HG02870 (cell line): ENCODE measurements around the gene TBC1D5.
"Not testable (repeated sequence)": the region's sequence is repeated elsewhere in the genome, so short reads cannot be mapped to it uniquely, and the experiment has no call there.

Source experiments
- ATAC-seq: cut with Tn5 transposase; IDR thresholded peaks from one replicate; pipeline ENCODE4 v1.9.1; 2021; ENCODE audit warnings: mild to moderate bottlenecking, moderate library complexity; ENCODE audit not compliant: unreplicated experiment

The TBC1D5 gene

DNA sequence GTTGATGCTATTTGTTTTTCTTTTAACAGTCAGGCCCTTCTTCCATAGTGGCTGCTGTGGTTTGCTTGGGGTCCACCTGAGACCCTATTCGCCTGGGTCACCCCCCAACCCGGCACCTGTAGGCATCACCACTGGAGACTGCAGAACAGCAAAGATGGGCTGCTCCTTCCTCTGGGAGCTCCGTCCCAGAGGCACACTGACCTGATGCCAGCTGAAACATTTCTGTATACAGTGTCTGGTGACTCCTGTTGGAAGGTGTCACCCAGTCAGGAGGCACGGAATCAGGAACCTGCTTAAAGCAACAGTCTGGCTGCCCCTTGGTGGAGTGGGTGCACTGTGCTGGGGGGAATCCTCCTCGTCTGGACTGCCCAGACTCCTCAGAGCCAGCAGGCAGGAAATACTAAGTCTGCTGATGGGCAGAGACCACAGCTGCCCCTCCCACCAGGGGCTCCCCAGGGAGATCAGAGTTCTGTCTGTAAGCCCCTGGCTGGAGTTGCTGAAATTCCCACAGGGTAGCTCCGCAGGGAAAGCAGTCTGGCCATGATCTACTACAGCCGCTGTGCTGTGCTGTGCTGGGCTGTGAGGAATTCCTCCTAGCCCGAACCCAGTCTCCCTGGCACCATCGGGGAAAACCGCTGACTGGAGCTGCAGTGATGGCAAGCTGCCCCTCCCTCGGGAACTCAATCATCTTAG lies 248.2 kb downstream of the TBC1D5 start:
- no peak for ATAC-seq

GRCh38 chr3:17491601-17492000 lies 250.8 kb downstream of the TBC1D5 start:
- ATAC-seq: no peak

DNA sequence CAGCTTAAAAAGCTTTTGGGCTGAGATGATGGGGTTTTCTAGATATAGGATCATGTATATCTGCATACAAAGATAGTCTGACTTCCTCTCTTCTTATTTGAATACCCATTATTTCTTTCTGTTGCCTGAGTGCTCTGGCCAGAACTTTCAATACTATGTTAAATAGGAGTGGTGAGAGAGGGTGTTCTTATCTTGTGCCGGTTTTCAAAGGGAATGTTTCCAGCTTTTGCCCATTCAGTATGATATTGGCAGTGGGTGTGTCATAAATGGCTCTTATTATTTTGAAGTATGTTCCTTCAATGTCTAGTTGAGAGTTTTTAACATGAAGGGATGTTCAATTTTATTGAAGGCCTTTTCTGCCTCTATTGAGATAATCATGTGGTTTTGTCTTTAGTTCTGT lies 251.2 kb downstream of the TBC1D5 start:
- ATAC-seq: not testable (repeated sequence)

DNA sequence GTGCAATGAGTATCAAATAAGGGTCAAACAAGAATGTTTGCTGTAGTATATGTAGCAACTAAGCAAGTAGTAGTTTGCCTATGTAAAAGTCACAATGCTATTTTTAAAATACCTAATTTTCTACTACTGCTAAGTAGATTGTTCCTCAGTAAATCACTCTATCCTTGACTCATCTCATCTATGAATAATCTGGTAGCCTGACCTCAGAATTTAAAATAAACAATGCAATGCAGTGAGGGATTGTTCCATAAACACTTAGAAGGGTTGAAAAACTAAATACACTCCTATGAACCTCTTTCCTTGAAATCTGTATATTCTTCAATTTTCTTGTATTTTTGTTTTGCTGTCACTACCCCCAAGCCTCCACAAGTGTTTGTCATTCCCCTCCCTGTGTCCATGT lies 253.3 kb downstream of the TBC1D5 start:
- ATAC-seq: no peak

DNA sequence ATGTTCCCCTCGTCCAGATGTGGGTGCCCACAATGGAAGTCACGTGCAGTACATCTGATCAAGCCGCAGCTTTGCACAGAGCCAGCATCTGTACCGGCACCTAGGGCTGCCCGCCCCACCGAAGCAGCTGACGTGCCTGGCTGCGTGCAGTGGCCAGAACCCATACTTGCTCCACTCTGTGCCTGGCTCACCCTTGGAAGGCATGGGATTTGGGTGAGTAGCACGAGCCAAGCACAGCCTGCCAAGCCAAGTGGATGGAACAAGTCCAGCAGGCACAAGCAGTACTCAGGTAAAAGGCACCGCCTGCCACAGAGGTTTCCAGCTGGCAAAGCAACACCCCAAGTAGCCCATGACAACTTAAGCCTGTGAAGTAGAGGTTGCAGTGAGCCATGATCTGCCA lies 261.3 kb downstream of the TBC1D5 start:
- ATAC-seq: no peak

DNA sequence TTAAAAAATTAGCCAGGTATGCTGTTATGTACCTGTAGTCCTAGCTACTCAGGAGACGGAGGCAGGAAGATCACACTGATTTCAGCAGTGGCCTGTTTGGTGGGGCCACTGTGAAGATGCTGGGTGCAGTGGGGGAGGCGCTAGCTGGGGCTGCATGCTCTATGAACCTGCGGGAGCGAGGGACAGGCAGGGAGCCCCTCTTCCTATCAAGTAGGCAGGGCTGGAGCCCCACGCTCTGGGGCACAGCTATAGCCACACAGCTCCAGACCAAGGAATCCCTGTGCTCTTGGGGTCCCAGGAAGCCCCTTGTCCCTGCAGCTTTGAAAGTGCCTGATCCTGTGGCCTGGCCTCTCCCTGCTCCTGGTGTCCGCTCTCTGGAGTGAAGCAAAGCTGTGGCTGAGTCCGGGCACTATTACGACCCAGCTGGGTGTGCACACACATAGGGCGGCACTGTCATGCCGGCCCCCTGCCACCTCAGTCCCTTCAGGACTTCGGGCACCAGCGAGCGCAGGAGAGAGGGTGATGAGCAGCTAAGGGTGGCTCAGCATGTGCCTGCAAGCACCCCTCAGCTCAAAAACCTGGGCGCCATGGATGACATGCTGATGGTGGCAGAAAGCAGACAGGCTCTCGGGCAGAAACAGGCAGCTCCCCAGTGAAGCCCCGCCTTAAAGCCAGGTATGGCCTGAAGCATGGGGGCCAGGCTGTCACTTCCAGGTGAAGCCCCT lies 262.6 kb downstream of the TBC1D5 start:
- no peak for ATAC-seq

DNA sequence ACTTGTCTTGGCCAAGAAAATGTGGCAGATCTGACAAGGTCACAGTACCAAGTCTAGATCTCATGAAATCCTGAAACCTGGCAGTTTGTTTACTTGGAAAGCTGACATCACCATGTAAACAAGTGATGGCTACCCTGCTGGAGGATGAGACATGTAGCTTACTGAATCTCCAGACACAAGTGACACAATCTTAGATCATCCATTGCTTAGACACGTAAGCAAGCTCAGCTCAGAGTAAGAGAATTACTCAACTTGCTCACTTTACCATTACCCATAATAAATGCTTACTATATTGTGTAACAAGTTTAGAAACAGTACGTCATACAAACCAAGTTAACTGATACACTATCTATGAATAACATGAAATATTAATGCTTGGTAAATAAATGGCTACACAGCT lies 263.8 kb downstream of the TBC1D5 start:
- no peak for ATAC-seq

DNA sequence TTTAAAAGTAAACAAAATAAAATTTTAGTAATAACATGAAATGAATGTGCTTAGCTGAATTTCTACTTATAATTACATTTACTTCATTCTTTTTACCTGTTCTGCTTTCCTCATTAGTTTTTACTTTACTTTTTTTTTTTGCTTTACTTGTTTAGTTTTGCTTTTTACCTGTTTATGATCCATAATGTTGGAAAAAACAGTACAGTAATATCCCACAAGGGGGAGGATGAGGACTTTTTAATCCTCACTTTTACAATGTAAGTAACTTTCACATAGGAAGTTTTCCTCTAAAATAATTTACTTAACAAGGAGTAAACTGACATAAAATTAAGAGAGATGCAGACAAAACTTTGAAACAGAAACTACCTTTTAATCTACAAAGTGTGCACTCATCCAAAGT lies 268.7 kb downstream of the TBC1D5 start:
- no peak for ATAC-seq

GRCh38 chr3:17469954-17470353 lies 272.5 kb downstream of the TBC1D5 start:
- ATAC-seq: no peak

DNA sequence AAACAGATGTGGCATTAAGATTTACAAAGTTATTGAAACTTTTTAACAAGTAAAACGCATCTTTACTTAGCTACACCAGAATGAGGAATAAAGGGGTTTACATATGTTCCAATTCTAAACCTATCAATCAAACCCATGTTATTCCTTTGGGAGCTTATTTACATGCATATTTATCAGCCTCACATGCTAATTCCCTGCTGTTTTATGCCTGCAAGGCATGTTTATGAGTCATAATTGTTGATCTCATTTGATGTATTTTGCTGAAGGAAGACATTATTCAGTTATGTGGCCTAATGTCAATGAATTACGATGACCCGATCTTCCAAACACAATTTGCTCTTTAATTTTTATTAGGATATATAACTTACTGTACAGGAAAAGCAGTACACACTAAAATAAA lies 272.9 kb downstream of the TBC1D5 start:
- ATAC-seq: no peak

DNA sequence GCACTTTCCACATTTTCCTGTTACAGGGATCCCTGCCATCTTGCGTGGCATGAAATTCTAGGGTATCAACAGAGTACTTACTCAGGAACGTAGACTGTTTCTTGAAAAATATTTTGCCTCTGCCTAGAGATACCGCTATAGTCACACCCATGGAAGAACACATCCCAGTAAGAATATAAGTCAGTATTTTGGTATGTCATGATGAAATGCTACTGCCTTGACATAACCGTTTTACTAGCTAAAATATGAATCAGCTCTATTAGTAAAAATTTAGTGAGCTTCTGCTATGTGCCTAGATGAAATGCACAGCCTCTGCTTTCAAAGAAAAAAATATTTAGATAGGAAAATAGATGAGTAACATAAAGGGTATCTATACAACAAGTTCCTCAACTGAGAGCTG lies 276.4 kb downstream of the TBC1D5 start:
- ATAC-seq: no peak

GRCh38 chr3:17459470-17459993 lies 282.9 kb downstream of the TBC1D5 start:
- ATAC-seq: no peak

- ATAC-seq: no peak
Measured at GRCh38 chr3:17456650-17457049, 285.8 kb downstream of the TBC1D5 start.

DNA sequence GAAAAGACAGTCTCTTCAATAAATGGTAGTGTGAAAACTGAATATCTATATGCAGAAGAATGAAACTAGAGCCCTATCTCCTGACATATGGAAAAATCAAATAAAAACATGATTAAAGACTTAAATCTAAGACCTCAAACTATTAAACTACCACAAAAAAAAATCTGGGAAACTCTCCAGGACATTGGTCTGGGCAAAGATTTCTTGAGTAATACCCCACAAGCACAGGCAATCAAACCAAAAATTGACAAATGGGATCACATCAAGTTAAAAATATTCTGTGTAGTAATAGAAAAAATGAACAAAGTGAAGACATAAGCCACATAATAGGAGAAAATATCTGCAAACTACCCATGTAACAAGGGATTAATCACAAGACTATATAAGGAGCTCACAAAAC lies 286.4 kb downstream of the TBC1D5 start:
- ATAC-seq: no peak

DNA sequence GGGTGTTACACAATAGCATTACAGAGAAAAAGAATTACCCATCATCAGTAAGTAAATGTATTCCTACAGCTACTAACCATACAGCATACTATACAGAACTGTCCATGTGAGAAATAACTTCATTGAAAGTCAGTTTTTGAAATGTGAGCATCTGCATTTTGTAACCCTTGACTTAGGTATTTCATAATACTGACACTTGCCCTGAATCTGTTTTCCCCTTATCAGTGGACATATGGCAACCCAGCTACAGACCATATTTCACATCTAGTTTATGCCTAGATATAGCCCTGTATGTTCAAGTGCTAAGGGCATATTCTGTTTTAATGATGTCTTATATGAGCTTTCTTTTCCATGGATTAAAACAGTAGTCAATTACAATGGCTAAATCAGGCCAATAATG lies 297.6 kb downstream of the TBC1D5 start:
- no peak for ATAC-seq

DNA sequence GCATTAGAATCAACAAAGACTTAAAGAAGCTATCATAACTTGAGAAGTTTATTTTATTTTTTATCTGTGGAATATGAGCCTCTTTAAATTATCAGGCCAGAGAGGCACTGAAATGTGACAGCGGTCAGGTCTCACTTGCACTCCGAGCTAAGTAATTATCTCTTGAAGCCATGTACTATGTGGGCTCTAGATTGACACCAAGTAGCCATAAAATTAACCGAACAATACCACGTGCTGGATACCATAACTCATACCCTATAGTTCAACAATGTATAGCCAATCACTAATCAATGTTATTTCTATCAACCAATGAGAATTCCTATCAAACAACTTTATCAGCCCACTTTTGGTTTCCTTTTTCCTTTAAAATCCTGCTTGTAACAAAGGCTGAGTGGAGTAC lies 299.3 kb downstream of the TBC1D5 start:
- no peak for ATAC-seq

DNA sequence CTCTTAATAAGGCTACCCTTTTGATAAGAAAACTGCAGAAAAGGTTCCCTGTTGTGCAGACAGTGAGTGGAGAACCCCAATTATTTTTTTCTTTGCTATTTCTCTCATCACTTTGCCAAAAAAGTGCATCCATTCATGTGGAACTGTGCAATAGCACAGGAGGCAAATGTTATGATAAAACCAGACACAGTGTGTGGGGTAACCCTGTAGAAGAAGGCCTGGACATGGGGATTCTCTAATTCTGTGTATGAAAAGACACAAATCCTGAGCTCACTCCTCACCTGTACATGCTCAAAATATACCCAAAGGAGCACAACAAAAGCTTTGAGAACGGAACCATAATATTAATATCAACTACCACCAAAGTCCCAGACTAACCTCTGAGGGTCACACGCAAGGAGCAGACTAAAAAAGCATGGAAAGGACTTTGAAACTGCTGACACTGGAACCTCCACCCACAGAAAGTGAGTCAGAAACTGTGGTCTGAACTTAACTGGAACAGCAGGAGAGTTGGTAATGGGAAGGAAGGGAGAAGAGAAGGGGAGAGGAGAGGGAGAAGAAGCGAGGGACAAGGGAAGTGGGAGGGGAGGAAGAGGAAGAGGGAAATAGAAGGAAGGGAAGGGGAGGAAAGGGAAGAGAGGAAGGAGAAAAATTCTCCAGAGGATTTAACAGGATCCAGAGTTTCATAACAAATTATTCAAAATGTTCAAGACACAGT lies 299.9 kb downstream of the TBC1D5 start:
- ATAC-seq: no peak

- no peak for ATAC-seq
Measured at GRCh38 chr3:17433876-17434275, 308.6 kb downstream of the TBC1D5 start.

DNA sequence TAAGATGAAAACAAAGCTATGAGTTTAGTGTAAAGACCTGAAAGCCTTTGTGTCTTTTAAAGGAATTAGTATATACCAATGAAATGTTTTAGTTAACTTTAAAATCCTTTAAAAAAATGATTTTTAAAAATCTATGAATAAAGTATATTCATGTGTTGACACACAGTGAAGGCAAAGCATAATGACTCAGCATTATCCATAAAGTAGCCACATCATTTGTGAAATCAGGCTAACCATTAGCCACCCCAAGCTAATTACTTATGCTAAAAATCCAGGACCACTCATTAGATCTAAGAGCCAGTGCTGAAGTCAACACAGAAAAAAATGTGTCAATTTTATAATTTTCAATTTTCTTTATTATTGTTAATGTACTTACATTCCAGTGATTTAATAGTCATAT lies 310.2 kb downstream of the TBC1D5 start:
- no peak for ATAC-seq

DNA sequence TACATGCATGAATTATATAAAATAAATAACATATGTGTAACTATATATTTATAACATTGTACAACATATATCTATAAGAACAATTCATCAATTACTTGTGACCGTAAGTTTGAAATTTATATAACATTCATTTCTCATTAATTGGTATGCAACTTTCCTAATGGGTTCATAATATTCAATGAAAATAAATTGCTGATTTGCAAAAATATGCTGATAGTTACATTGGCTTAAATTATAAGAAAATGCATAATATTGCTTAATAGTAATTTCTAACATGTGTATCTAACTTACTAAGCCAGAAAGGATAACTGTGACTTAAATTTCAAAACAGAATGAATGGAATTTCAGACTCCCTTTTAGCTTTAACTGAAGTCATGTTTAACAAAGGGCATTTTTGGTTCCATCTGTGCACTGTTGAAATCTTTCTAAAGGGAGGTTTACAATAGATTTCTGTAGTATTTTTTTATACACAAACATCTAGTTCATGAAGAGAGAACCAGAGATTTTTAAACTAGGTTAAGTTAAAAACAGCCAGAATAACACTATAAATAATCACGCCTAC lies 310.9 kb downstream of the TBC1D5 start:
- ATAC-seq: no peak

DNA sequence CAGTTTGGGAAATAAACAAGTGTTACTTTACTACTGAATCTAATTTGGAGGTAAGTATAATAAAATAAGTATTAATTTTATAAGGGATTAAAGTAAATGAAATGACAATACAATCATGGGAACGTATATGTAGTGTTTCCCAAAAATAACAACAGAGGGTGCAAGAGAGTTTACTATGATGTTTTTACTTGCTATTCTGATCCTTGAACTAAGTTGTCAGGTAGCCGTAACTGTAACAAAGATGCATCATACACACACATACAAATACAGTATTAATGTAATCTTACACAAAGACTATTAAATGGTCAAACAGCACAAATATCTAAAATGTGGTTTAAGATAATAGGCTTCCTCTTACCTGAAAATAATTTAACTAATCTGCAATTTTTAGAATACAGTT lies 311.4 kb downstream of the TBC1D5 start:
- peak; percentile 65 for ATAC-seq

DNA sequence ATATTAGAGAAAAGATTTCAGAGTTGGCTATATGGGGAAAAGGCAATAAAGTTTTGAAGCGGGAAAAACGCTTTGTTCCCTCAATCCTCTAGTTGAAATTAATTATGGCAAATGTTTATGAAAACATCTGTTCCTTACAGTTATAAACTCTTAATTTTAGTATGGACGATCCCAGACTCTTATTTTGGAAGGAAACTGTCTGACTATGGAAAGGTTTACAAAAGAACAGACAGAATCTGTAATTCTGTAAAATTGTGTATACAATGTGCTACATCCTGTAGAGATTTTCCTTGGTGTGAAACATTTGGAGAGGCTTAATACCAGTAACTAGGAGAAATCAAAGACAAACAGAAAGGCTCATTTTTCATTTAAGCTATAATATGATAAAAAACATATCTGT lies 311.8 kb downstream of the TBC1D5 start:
- no peak for ATAC-seq
